GM12878 (cell line): Measurements from ENCODE around the gene DPY19L3.

Experiments used
- BACH1 ChIP-seq: fragments of 450-650 bp; IDR thresholded peaks from 2 replicates; pipeline ENCODE4 v1.6.1; 2017; ENCODE audit warnings: mild to moderate bottlenecking, borderline replicate concordance
- CHD2 ChIP-seq: IDR thresholded peaks from 2 replicates; pipeline ENCODE4 v1.6.1; 2011; ENCODE audit warnings: low read depth, low read length, improper control_type of control experiment, borderline replicate concordance
- CTCF ChIP-seq, 3 experiments: IDR thresholded peaks in 2 of 3; conservative IDR thresholded peaks in 1 of 3; 2 replicates each; pipeline ENCODE4 v1.5.1; 2011; ENCODE audit warnings: low read depth in 3 of 3, low read length in 3 of 3, mild to moderate bottlenecking in 3 of 3, control low read depth in 2 of 3, moderate library complexity in 2 of 3, inconsistent platforms in 1 of 3, mixed read lengths in 1 of 3; ENCODE audit not compliant: control insufficient read depth in 2 of 3, insufficient read depth in 1 of 3; ENCODE audit errors: extremely low read depth in 1 of 3
- EGR1 ChIP-seq, 2 experiments: IDR thresholded peaks; 1 replicate in 1 of 2; 2 replicates in 1 of 2; pipeline ENCODE4 v1.6.1; 2011 to 2012; ENCODE audit warnings: low read depth in 2 of 2, low read length in 2 of 2, borderline replicate concordance in 1 of 2, mild to moderate bottlenecking in 1 of 2, moderate library complexity in 1 of 2
- FOS ChIP-seq: IDR thresholded peaks from 3 replicates; pipeline ENCODE4 v1.6.1; 2011; ENCODE audit warnings: borderline replicate concordance; ENCODE audit not compliant: insufficient read length; ENCODE audit errors: extremely low read depth
- POLR2AphosphoS5 ChIP-seq: IDR thresholded peaks from 2 replicates; pipeline ENCODE4 v1.6.1; 2011; ENCODE audit warnings: mild to moderate bottlenecking, low read length, inconsistent platforms
- REST ChIP-seq: IDR thresholded peaks from 2 replicates; pipeline ENCODE4 v1.6.1; 2012; ENCODE audit warnings: mild to moderate bottlenecking, low read depth, low read length
- TARDBP ChIP-seq: IDR thresholded peaks from 2 replicates; pipeline ENCODE4 v1.6.1; 2016; ENCODE audit warnings: borderline replicate concordance
- USF2 ChIP-seq: IDR thresholded peaks from 2 replicates; pipeline ENCODE4 v1.6.1; 2011; ENCODE audit warnings: low read depth, low read length, improper control_type of control experiment, borderline replicate concordance
- ZBTB33 ChIP-seq: fragments of 450-650 bp; IDR thresholded peaks from 2 replicates; pipeline ENCODE4 v1.6.1; 2017; ENCODE audit warnings: mild to moderate bottlenecking
- ZBTB4 ChIP-seq: fragments of 450-650 bp; formaldehyde crosslinking; IDR thresholded peaks from 2 replicates; pipeline ENCODE4 v1.4.0; 2022; ENCODE audit warnings: mild to moderate bottlenecking, moderate library complexity

- TF ChIP-seq FOS (no peak), TARDBP (no peak), BACH1 (no peak), ZBTB4 (no peak), USF2 (no peak), POLR2AphosphoS5 (no peak), ZBTB33 (no peak), EGR1 (IDR thresholded peaks at IDR 0.05; ENCODE audit: borderline replicate concordance in 1 of 2, low read depth in 2 of 2, low read length in 2 of 2) (no peak), REST (no peak), CTCF (IDR thresholded peaks at IDR 0.05 in 2 of 3, conservative IDR thresholded peaks at IDR 0.05 in 1 of 3; ENCODE audit: control insufficient read depth in 2 of 3, extremely low read depth in 1 of 3, insufficient read depth in 1 of 3, low read depth in 3 of 3, low read length in 3 of 3) (no peak), CHD2 (no peak)
These were observed 33.2 kb downstream of the DPY19L3 start for GRCh38 chr19:32438751-32439150.
